Lower lobe of right lung (tissue), 2 donors: ENCODE measurements around the gene ARID1A. TPM values are rescaled to one million over a fixed set of nuclear protein-coding genes. Genes with fewer than 3 reads are reported as not detected.
A peak's percentile ranks its signal among the peaks of the same experiment; 100 is the strongest.
"Not testable (repeated sequence)": the region's sequence is repeated elsewhere in the genome, so short reads cannot be mapped to it uniquely, and the experiment has no call there.

Experiments used
- ATAC-seq, 2 donors: fragments of 200-7000 bp; cut with Tn5 transposase; one replicate each; pipeline ENCODE4 v1.9.1; 2020 to 2022; ENCODE audit warnings: mild to moderate bottlenecking in 2 of 2, moderate library complexity in 2 of 2
- DNase-seq: peaks from one replicate; pipeline ENCODE4 v3.0.0-alpha.2; 2020
- H3K27ac ChIP-seq: fragments of 200-600 bp; one replicate; pipeline ENCODE4 v1.8.0; 2022
- H3K27me3 ChIP-seq: fragments of 200-600 bp; one replicate; pipeline ENCODE4 v1.8.0; 2022; ENCODE audit warnings: low read depth
- H3K36me3 ChIP-seq: fragments of 200-600 bp; one replicate; pipeline ENCODE4 v1.8.0; 2022; ENCODE audit warnings: mild to moderate bottlenecking
- H3K4me1 ChIP-seq: fragments of 200-600 bp; one replicate; pipeline ENCODE4 v1.8.0; 2022
- H3K4me3 ChIP-seq: fragments of 200-600 bp; one replicate; pipeline ENCODE4 v1.8.0; 2022; ENCODE audit warnings: mild to moderate bottlenecking
- H3K9me3 ChIP-seq: fragments of 200-600 bp; one replicate; pipeline ENCODE4 v1.8.0; 2022
- intact Hi-C: fragments of 100-400 bp; cut with DNase I; formaldehyde crosslinking; loops from one replicate; pipeline ENCODE4 v1.11.0; 2022
- long read RNA-seq: library from polyadenylated mRNA; unstranded; transcript quantifications from one replicate; pipeline ENCODE4 v2.0.0, GENCODE V29; 2021
- total RNA-seq: library from RNA; stranded (reverse); fragmentation: NEBNext Ultra II Directional; extraction: Animal tissue kit (Norgen Biotek cat#: 25700); gene quantifications from one replicate; pipeline ENCODE4 v1.2.1, GENCODE V29; 2021
- TF ChIP-seq, protein P1 (sequence below): fragments of 200-600 bp; IDR thresholded peaks from one replicate; pipeline ENCODE4 v1.8.0; 2022; ENCODE audit warnings: antibody characterized with exemption, mild to moderate bottlenecking
- donor health status: DM: no; HTN: yes; CAD: no; lungs with severe emphysema.

Gene ARID1A
- 72.4 TPM for total RNA-seq
- long read RNA-seq, transcript ARID1A-217 (1 exons, 3,046 nt) = major isoform, 26 of 80 reads
- long read RNA-seq, partial matches to known transcripts = 49 of 80 reads
- long read RNA-seq, other reads (novel, unspliced or antisense) = 5 of 80 reads

- intact Hi-C loops = loop anchor here (10.0 kb wide), 1 partner anchor 89 kb away; the partner anchor contains the start of gene PIGV
- H3K27ac ChIP-seq = peak within 1 kb of the TSS; percentile 95
- peaks cover 57% of the 10 kb centered on the region for H3K4me1 ChIP-seq
- H3K9me3 ChIP-seq = no peaks in the 10 kb centered on the region
- TF ChIP-seq, protein P1, sequence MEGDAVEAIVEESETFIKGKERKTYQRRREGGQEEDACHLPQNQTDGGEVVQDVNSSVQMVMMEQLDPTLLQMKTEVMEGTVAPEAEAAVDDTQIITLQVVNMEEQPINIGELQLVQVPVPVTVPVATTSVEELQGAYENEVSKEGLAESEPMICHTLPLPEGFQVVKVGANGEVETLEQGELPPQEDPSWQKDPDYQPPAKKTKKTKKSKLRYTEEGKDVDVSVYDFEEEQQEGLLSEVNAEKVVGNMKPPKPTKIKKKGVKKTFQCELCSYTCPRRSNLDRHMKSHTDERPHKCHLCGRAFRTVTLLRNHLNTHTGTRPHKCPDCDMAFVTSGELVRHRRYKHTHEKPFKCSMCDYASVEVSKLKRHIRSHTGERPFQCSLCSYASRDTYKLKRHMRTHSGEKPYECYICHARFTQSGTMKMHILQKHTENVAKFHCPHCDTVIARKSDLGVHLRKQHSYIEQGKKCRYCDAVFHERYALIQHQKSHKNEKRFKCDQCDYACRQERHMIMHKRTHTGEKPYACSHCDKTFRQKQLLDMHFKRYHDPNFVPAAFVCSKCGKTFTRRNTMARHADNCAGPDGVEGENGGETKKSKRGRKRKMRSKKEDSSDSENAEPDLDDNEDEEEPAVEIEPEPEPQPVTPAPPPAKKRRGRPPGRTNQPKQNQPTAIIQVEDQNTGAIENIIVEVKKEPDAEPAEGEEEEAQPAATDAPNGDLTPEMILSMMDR = peak; percentile 18
- no peaks in the 10 kb centered on the region for H3K27me3 ChIP-seq
- no peaks in the 10 kb centered on the region for H3K36me3 ChIP-seq
- peak within 1 kb of the TSS; percentile 83 for H3K4me3 ChIP-seq
- peak; percentile 82 to 93 for ATAC-seq
- DNase-seq = peak; percentile 98
Measured at GRCh38 chr1:26695356-26696118, at the start of gene ARID1A. TSS of gene ARID1A (plus strand) at chr1:26696015. CDS start at chr1:26696404, 389 bp downstream.

- intact Hi-C loops = no loop called here
Measured at GRCh38 chr1:26664802-26665201, 31.0 kb upstream of the ARID1A start.

DNA sequence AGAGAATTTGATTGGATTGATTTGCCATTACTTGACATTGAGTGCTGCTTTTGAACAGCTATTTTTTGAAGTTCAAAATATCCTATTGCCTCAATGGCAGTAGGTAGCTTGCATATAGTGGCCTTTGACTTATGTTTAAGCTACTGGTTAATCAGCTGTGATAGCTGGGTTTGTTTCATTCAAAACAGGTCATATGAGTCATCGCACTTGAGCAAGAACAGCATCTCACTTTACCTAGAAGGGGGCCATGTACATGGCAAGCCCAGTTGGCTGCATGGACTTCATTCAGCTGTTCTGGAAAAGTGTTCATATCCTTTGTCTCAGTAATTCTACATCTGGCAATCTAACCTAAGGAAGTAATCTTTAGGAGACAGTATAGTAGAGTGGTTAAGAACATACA is 29.0 kb upstream of the ARID1A start:
- Histone ChIP-seq H3K9me3 (no peaks in the 10 kb centered on the region), H3K4me1 (no peaks in the 10 kb centered on the region), H3K36me3 (no peaks in the 10 kb centered on the region), H3K27me3 (no peaks in the 10 kb centered on the region), H3K27ac (no peak overlapping the region), H3K4me3 (no peak overlapping the region)
- DNase-seq = no peak
- ATAC-seq = no peak
- intact Hi-C loops = no loop called here
- TF ChIP-seq, protein P1 = no peak

More at GRCh38 chr1:26664802-26665201, 31.0 kb upstream of the ARID1A start:
- Histone ChIP-seq H3K36me3 (no peaks in the 10 kb centered on the region), H3K9me3 (no peaks in the 10 kb centered on the region), H3K4me1 (no peaks in the 10 kb centered on the region), H3K27me3 (no peaks in the 10 kb centered on the region), H3K27ac (no peak overlapping the region), H3K4me3 (no peak overlapping the region)
- no peak for ATAC-seq
- TF ChIP-seq, protein P1 = no peak
- DNase-seq = no peak

DNA sequence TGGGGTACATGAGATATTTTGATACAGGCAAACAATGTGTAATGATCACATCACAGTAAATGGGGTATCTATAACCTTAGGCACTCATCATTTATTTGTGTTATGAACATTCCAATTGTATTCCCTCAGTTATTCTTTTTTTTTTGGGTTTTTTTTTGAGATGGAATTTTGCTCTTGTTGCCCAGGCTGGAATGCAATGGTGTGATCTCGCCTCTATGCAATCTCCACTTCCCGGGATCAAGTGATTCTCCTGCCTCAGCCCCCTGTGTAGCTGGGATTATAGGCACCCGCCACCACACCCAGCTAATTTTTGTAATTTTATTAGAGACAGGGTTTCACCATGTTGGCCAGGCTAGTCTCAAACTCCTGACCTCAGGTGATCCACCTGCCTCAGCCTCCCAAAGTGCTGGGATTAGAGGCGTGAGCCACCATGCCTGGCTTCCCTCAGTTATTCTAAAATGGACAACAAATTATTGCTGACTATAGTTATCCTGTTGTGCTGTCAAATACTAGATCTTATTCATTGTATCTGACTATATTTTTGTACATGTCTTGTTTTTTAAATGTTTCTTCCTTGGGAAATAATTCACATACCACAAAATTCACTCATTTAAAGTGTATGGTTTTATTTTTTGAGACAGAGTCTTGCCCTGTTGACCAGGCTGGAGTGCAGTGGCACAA is 27.6 kb upstream of the ARID1A start:
- H3K36me3 ChIP-seq, DNase-seq, ATAC-seq, H3K27me3 ChIP-seq, H3K4me3 ChIP-seq, H3K9me3 ChIP-seq, H3K27ac ChIP-seq, intact Hi-C loops, H3K4me1 ChIP-seq: not testable (repeated sequence)

DNA sequence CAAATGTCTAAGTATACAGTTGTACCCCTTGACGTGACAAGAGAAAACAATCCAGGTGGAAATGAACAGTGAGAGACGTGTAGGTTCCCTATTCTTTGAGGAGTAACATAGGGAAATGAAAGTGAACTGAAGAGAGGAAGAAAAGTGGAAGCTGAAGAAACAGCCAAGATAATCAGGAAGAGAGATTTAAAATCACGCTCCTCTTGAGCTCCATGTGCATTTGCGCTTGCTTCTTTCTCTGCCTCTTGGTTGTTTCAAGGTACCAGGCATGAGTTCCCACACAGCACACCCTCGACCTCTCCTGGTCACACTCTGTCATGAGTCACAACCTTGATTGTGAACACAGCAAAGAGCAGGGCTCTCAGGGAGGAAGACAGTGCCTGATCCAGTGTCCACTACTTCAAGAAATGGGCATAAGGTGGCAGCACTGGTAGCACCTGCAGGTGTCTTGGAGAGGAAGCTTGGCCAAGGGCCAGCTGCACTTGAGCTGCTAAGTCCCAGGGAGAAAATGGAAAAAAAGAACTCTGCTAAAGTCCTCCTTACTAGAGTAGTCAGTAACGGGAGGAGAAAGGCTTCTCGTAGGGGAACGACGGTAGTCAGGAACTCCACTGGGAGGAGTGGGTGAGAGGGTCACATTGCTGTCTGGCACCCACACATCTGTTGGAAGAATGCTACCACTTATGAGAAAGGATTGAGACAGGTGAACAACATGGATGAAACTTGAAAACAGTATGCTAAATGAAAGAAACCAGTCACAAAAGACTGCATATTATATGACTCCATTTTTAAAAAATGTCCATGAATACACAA is 18.3 kb upstream of the ARID1A start:
- peak; percentile 99 to 100 for ATAC-seq
- Histone ChIP-seq H3K4me3 (peak overlapping the region; percentile 13), H3K4me1 (peaks cover 13% of the 10 kb centered on the region), H3K9me3 (no peaks in the 10 kb centered on the region), H3K36me3 (no peaks in the 10 kb centered on the region), H3K27ac (peak overlapping the region; percentile 29), H3K27me3 (no peaks in the 10 kb centered on the region)
- intact Hi-C loops = no loop called here
- DNase-seq = peak; percentile 94
- TF ChIP-seq, protein P1 = peak; percentile 74
